22Rv1 (cell line): ENCODE data around the gene VIL1.

Source experiments
- H3K27ac ChIP-seq: fragments of 450-650 bp; 2 replicates; pipeline ENCODE4 v1.5.1; 2017
- ZFX ChIP-seq: fragments of 450-650 bp; IDR thresholded peaks from 2 replicates; pipeline ENCODE4 v1.6.1; 2017; ENCODE audit warnings: antibody characterized with exemption, borderline replicate concordance
- TF ChIP-seq, protein P1 (sequence below): fragments of 450-650 bp; IDR thresholded peaks from 2 replicates; pipeline ENCODE4 v1.5.1; 2017; ENCODE audit warnings: mild to moderate bottlenecking

Gene VIL1

DNA sequence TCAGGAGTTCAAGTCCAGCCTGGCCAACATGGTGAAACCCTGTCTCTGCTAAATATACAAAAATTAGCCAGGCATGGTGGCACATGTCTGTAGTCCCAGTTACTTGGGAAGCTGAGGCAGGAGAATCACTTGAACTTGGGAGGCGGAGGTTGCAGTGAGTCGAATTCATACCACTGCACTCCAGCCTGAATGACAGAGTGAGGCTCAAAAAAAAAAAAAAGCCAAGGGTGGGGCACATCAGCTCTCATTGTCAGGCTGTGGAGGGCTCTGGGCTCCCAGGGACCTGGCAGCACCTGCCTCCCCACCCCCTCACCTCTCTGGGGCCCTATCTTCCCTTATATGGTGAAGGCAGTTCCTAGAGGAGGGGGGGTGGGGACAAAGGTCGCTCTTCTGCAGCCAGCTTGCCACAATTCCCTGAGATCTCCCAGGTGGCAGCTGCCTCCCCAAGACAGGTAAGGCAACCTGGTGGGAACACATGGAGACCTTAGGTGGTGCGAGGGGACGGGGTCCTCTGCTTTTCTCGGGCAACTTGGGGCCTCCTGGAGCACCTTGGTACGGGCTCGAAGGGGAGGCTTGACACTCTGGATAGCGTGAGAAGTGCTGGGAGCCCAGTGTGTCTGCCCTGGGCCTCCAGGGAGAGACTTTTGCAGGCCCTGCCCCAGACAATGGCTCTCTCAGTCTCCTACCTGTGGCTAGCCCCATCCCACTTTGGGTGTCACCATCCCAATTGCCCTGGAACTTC is at the start of gene VIL1:
Gene VIL1, plus strand, starts transcription at position 407 of the 742 bp plus-strand sequence. CDS start 4,656 bp downstream, outside the sequence.
- H3K27ac ChIP-seq: peak within 1 kb of the TSS; percentile 70
- TF ChIP-seq ZFX: no peak
- TF ChIP-seq, protein P1, sequence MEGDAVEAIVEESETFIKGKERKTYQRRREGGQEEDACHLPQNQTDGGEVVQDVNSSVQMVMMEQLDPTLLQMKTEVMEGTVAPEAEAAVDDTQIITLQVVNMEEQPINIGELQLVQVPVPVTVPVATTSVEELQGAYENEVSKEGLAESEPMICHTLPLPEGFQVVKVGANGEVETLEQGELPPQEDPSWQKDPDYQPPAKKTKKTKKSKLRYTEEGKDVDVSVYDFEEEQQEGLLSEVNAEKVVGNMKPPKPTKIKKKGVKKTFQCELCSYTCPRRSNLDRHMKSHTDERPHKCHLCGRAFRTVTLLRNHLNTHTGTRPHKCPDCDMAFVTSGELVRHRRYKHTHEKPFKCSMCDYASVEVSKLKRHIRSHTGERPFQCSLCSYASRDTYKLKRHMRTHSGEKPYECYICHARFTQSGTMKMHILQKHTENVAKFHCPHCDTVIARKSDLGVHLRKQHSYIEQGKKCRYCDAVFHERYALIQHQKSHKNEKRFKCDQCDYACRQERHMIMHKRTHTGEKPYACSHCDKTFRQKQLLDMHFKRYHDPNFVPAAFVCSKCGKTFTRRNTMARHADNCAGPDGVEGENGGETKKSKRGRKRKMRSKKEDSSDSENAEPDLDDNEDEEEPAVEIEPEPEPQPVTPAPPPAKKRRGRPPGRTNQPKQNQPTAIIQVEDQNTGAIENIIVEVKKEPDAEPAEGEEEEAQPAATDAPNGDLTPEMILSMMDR: no peak

- no peak for TF ChIP-seq ZFX
- TF ChIP-seq, protein P1: no peak
- H3K27ac ChIP-seq: no peak overlapping the region
These were observed 49.6 kb upstream of the VIL1 start for GRCh38 chr2:218369330-218369729.

- no peak overlapping the region for H3K27ac ChIP-seq
- TF ChIP-seq, protein P1: no peak
- no peak for TF ChIP-seq ZFX
These were observed 48.4 kb upstream of the VIL1 start for GRCh38 chr2:218370410-218371063.

- no peak overlapping the region for H3K27ac ChIP-seq
- no peak for TF ChIP-seq ZFX
- TF ChIP-seq, protein P1: no peak
These were observed 47.0 kb upstream of the VIL1 start for GRCh38 chr2:218371983-218372350.

- no peak overlapping the region for H3K27ac ChIP-seq
- TF ChIP-seq ZFX: no peak
- TF ChIP-seq, protein P1: no peak
These were observed 44.1 kb upstream of the VIL1 start for GRCh38 chr2:218374795-218375194.

DNA sequence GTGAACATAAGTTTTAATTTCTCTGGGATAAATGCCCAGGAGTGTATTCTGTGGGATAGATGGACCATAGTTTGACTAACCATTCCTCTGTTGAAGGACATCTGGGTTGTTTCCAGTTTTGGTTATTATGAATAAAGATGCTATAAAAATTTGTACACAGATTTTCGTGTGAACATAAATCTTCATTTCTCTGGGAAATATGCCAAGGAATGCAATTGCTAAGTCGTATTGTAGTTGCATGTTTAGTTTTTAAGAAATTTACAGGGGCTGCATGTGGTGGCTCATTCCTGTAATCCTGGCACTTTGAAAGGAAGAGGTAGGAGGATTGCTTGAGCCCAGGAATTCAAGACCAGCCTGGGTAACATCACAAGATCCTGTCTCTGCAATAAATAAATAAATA is 43.7 kb upstream of the VIL1 start:
- no peak overlapping the region for H3K27ac ChIP-seq
- TF ChIP-seq, protein P1: no peak
- no peak for TF ChIP-seq ZFX

GRCh38 chr2:218378053-218378452 is 40.9 kb upstream of the VIL1 start:
- no peak for TF ChIP-seq ZFX
- TF ChIP-seq, protein P1: no peak
- no peak overlapping the region for H3K27ac ChIP-seq
